CD4-positive, alpha-beta T cell treated with Interleukin-6 for 4 hours (primary cell): Measurements from ENCODE around the gene FREM1.
"Not testable (repeated sequence)": the region's sequence is repeated elsewhere in the genome, so short reads cannot be mapped to it uniquely, and the experiment has no call there.

Source experiments
- DNase-seq: peaks from one replicate; pipeline ENCODE4 v3.0.0-alpha.2; 2020; ENCODE audit warnings: mixed read lengths

The FREM1 gene

GRCh38 chr9:14909961-14910805, at the start of gene FREM1:
TSS of gene FREM1 (minus strand) at chr9:14910428. CDS start at chr9:14868977, 41,451 bp downstream.
- DNase-seq: no peak

DNA sequence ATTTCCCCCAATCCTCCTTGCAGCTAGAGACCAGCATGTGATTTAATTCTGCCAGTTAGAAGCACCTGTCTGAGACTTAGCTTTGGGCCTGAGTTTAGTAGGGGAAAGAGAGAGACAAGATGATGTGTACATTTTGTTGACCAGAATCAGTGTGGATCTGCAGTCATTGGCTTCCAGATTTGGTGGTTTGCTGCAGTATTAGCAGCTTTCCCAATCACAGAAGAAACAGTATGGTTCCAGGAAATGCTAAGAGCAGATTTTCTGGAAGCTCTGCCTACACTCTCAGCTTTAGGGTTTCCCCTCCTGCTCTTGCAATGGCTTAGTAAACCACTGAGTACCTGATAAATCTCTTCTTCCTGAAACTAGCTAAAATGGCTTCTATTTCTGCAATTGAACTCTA, 48.8 kb upstream of the FREM1 start:
- no peak for DNase-seq

GRCh38 chr9:14957109-14957508, 46.9 kb upstream of the FREM1 start:
- DNase-seq: no peak

DNA sequence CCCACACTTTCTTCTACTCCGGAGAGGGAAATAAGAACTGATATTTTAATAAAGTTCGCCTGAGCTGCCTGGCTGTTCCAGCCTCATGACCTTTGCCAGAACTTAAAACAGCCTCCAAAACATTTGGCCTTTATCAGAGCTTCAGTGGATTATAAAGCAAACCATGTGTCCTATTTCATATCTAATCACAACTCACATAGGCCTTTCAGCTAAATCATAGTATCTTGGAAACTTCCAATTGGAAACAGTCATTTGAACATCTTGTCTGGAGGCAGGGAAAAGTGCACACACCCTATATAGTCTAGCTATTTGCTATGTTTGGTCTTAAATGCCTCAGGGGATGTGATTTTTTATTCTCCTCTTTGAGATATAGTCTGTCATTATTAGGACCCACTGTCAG, 46.0 kb upstream of the FREM1 start:
- DNase-seq: no peak

DNA sequence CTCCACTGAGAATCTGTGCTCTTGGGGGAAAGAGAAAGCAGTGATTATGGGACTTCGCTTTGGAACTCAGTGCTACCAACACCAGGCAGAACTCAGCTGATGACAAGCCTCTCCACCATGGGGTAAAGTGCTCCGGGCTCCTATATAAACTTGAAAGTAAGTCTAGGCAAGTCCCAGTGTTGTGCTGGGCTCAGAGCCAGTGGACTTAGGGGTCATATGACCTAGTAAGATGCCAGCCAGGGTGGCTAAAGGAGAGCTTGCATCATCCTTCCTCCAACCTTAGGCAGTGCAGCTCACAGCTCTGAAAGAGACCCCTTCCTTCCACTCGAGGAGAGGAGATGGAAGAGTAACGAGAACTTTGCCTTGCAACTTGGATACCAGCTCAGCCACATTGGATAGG, 35.1 kb upstream of the FREM1 start:
- DNase-seq: no peak

DNA sequence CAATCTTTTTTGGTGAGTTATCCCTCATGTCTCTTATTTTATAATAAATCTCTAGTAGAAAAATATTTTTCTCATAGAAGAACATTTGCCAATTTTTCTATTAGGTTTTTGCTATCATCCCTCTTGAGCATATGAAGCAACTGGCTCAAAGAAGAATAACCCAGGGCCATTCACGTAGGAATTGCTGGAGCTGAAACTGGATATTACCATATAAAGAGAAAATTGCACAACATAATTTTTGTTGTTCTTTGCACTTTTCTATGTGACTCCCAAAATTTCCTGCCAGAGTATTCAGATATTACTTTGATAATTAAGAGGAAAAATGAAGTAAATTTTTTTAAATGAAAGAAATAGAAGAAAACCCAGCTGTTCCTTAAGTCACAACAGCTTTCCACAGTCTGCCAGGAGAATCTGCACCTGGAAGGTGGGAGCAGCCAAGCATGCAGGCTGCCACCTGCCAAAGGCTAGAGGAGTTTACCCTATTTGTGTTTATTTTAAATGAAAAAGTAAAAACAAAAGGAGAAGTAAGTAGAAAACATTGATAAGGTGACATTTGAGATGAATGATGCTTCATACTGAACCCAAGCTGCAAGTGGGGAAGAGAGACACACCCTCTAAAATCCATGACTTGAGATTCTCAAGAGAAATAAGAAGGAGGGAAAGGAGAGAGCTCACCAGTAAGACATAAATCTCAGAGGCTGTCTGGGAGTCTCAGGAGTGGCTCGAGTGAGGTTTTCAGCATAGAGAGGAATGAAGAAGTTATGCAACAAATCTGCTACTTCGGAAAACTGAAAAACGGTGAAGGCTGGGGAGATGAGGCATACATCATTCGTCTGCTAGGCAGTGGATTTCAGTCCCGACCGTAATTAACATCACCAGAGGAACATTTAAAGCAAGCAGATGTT, 31.5 kb upstream of the FREM1 start:
- DNase-seq: no peak

DNA sequence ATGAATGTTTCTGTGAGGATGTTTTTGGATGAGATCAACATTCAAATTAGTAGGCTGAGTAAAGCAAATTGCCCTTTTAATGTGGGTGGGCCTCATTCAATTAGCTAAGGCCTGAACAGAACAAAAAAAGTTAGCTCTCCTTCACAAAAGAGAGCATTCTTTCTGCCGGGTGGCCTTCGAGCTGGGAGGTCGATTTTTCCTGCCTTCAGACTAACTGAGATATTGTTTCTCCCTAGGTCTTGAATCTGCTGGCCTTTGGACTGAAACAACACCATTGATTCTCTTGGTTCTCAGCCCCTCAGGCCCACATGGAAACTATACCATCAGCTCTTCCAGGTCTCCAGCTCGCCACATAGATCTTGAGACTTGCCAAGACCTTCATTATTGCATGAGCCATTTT, 29.1 kb upstream of the FREM1 start:
- no peak for DNase-seq

DNA sequence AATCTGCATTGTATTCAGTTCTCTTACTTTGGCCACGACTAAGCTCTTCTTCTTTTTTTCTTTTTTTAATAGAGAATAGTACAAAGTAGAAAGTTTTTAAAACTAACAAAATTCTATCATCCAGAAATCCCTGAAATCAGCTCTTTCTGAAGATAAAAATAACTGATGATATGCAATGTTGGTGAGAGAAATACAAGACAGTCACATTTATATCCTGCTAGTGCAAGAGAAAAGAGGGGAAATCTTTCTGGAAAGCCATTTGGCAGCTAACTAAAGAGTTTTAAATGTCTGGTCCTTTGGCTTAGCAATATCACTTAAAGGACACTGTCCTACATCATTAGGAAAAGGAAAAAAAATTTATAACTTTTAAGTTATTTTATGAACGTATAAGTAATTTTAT, 27.0 kb upstream of the FREM1 start:
- no peak for DNase-seq

GRCh38 chr9:14936491-14936890, 26.3 kb upstream of the FREM1 start:
- no peak for DNase-seq

GRCh38 chr9:14935964-14936363, 25.7 kb upstream of the FREM1 start:
- no peak for DNase-seq

GRCh38 chr9:14935106-14935751, 25.0 kb upstream of the FREM1 start:
- DNase-seq: no peak

GRCh38 chr9:14932641-14933040, 22.4 kb upstream of the FREM1 start:
- DNase-seq: no peak

DNA sequence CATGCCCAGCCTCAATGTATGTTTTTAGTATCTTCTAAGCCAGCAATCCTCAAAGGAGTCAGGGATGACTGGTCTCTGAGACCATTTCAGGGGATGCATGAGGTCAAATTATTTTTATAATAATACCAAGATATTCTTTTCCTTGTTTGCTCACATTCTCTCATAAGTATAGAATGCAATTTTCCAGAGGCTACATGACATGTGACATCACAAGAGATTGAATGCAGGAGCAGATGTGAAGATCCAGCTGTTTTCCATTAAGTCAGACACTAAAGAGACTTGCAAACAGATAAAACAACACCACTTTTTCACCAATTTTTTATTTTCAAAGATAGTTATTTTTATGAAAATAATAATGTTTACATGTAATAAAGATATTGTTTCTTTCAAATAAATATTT, 22.0 kb upstream of the FREM1 start:
- DNase-seq: no peak

DNA sequence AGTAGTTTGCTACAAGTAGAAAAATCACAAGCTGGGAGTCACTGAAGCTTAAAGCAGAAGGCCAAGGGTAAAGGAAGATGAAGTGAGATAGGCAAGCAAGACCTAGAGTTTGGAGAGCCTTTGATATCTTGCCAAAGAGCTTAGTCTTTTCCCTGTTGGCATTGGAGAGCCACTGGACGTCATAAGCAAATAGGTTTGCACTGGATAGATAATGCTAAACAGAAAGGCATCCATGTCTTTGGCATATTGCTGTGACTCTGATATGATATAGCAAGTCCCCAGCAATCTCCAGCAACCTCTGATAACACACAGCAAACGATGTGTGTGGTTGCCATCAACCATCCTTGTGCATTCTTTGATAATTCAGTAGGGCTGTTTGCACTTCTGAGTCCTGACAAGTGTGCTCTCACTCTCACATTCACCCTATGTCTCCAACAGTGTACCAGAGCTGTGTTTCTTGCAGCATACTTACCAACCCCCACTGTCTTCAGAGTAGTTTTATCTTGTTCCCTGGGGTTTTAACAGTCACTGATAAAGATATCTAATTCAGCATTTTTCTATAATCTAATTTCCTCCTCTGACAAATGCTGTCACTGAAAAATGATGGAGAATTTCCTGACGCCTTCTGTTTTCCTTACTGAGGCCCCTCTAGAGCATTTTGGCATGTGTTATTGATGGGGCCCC, 16.9 kb upstream of the FREM1 start:
- DNase-seq: no peak

DNA sequence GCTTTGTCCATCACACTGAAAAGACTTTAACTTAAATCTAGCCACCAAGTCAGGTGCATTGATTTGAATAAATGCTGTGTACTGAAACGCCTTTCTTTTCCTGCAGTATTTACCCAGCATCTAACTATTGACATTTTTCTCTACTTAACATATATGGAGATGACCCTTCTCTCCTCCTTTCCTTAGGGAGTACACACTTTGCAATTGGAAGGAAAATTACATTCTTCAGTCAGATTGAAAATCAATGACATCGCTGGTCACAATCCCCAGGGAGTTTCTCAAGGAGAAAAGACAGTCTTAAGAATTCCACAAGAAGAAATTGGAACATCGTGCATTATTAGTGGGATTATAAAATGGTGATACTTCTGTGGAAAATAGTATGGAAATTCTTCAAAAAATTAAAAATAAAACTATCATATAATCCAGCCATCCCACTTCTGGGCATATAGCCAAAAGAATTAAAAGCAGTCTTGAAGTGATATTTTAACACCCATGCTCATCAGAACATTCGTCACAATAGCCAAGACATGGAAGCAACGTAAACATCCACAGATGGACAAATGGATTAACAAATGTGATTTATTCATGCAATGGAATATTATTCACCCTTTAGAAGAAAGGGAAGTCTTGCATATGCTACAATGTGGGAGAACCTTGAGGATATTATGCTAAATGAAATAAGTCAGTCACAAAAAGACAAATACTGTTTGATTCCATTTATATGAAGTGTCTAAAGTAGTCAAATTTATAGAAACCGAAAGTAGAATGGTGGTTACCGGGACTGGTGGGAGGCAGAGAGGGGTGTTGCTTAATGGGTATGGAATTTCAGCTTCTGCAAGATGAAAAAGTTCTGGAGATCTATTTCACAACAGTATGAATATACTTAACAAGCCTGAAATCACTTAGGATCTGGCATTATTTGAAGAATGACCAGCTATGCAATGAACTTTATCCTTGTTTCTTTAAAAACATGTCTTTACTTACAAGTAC, 14.3 kb upstream of the FREM1 start:
- no peak for DNase-seq

- no peak for DNase-seq
Measured at GRCh38 chr9:14923701-14924100, 13.5 kb upstream of the FREM1 start.

- DNase-seq: not testable (repeated sequence)
Measured at GRCh38 chr9:14920805-14921204, 10.6 kb upstream of the FREM1 start.

DNA sequence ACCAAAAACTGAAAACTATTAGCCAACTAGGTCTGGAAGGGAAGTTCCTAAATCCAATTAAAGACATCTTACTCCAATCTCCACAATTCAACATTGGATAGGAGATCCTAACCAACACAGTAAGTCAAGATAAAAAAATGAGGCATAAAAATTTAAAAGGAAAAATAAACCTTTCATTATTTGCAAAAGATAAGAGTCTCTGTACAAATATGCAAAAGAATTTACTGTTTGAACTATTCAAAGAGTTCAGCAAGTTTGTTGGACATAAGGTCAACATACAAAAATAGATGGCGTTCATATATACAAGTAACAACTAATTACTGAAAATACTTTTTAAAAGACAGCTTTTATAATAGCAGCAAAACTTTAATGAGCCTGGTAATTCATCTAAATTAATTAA, 3.1 kb upstream of the FREM1 start:
- no peak for DNase-seq

DNA sequence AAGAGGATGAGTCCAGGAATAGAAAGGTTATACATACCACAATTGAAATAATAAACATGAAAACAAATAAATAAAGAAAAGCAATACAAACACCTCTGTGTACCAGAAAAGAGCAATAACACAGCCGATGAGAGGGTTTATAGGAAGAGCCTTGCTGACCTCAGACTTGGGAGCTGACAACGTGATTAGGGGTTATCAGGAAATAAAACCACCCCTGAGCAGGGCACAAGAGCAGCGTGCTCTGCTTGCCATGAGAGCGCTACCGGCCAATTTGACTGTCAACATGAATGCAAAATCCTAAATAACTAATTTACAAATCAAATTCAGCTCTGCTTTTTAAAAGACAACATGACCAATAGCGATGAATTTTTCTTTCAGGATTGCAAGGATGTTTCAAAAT, 2.6 kb upstream of the FREM1 start:
- DNase-seq: no peak

- no peak for DNase-seq
Measured at GRCh38 chr9:14911046-14911445, 818 bp upstream of the FREM1 start.

GRCh38 chr9:14909601-14909960, 647 bp downstream of the FREM1 start:
- DNase-seq: no peak

GRCh38 chr9:14909181-14909580, 1.0 kb downstream of the FREM1 start:
- DNase-seq: no peak
